ENCODE data around the gene CPT1A. TPM values are rescaled to one million over a fixed set of nuclear protein-coding genes. Genes with fewer than 3 reads are reported as not detected.

CPT1A gene
- total RNA-seq, 1 donor from 2014 or later, result 29.2 TPM

- DNase-seq (ENCODE audit: low read depth) (no peak), FAIRE-seq (no peak)
- H3K27me3 ChIP-seq (ENCODE audit: control insufficient read depth, insufficient read depth, low read length), result no peaks in the 10 kb centered on the region
- no peak for TF ChIP-seq CTCF (IDR thresholded peaks at IDR 0.05; ENCODE audit: insufficient read depth, low read length, severe bottlenecking)
- H3K4me3 ChIP-seq (ENCODE audit: low read depth, low read length), result no peak overlapping the region
- H3K36me3 ChIP-seq (ENCODE audit: control insufficient read depth, insufficient read depth, low read length), result peaks cover 1% of the 10 kb centered on the region
Measured at GRCh38 chr11:68761801-68762200, 79.9 kb downstream of the CPT1A start.

GRCh38 chr11:68759991-68760390 lies 81.7 kb downstream of the CPT1A start:
- Histone ChIP-seq H3K4me3 (ENCODE audit: low read depth, low read length) (no peak overlapping the region), H3K36me3 (ENCODE audit: control insufficient read depth, insufficient read depth, low read length) (peaks cover 1% of the 10 kb centered on the region), H3K27me3 (ENCODE audit: control insufficient read depth, insufficient read depth, low read length) (no peaks in the 10 kb centered on the region)
- no peak for FAIRE-seq
- no peak for DNase-seq (ENCODE audit: low read depth)
- no peak for TF ChIP-seq CTCF (IDR thresholded peaks at IDR 0.05; ENCODE audit: insufficient read depth, low read length, severe bottlenecking)

- Histone ChIP-seq H3K4me3 (ENCODE audit: low read depth, low read length) (no peak overlapping the region), H3K27me3 (ENCODE audit: control insufficient read depth, insufficient read depth, low read length) (no peaks in the 10 kb centered on the region), H3K36me3 (ENCODE audit: control insufficient read depth, insufficient read depth, low read length) (peaks cover 1% of the 10 kb centered on the region)
- no peak for DNase-seq (ENCODE audit: low read depth)
- no peak for FAIRE-seq
- no peak for TF ChIP-seq CTCF (IDR thresholded peaks at IDR 0.05; ENCODE audit: insufficient read depth, low read length, severe bottlenecking)
Measured at GRCh38 chr11:68757711-68758110, 84.0 kb downstream of the CPT1A start.

GRCh38 chr11:68756171-68756766 lies 85.4 kb downstream of the CPT1A start:
- DNase-seq (ENCODE audit: low read depth) (no peak), FAIRE-seq (no peak)
- Histone ChIP-seq H3K36me3 (ENCODE audit: control insufficient read depth, insufficient read depth, low read length) (peaks cover 1% of the 10 kb centered on the region), H3K4me3 (ENCODE audit: low read depth, low read length) (no peak overlapping the region), H3K27me3 (ENCODE audit: control insufficient read depth, insufficient read depth, low read length) (no peaks in the 10 kb centered on the region)
- TF ChIP-seq CTCF (IDR thresholded peaks at IDR 0.05; ENCODE audit: insufficient read depth, low read length, severe bottlenecking), result no peak

- DNase-seq (ENCODE audit: low read depth), result no peak
Measured at GRCh38 chr11:68753300-68753699, 88.4 kb downstream of the CPT1A start.

More at GRCh38 chr11:68753300-68753699, 88.4 kb downstream of the CPT1A start:
- Histone ChIP-seq H3K4me3 (ENCODE audit: low read depth, low read length) (no peak overlapping the region), H3K27me3 (ENCODE audit: control insufficient read depth, insufficient read depth, low read length) (no peaks in the 10 kb centered on the region), H3K36me3 (ENCODE audit: control insufficient read depth, insufficient read depth, low read length) (no peaks in the 10 kb centered on the region)
- no peak for FAIRE-seq
- no peak for TF ChIP-seq CTCF (IDR thresholded peaks at IDR 0.05; ENCODE audit: insufficient read depth, low read length, severe bottlenecking)

Data from bronchial epithelial cell (primary cell).